ENCODE measurements around the gene OFD1. TPM values are rescaled to one million over a fixed set of nuclear protein-coding genes. Genes with fewer than 3 reads are reported as not detected.

OFD1 gene
- total and polyA plus RNA-seq, 2 donors (not counting 3 experiments of a cell fraction or from before 2014, with no cell fraction given), result 4.7 to 12.0 TPM

DNA sequence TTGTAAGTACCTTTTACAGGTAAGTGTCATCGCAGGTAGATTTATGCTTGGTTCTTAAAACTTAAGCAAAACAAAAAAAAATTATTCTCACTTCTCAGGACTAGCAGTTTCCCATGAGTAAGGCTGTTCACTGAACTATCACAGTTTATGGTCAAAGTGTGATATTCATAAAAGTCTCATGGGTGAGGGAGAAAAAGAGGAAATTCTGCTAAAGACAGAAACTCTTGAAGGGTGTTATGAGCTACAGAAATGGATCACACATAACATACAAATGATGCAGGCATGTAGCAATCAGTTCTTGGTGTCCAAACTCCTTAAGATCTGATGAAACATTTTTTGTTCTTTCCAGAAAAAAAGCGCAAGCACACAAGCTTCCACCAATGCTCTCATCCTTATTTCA lies 37.1 kb upstream of the OFD1 start:
- H3K9ac ChIP-seq (replicated peaks; ENCODE audit: extremely low read depth, insufficient read depth, low read length), result no peak overlapping the region
- H3K79me2 ChIP-seq (ENCODE audit: control insufficient read depth, insufficient read depth, low read length), result peaks cover 70% of the 10 kb centered on the region
- no TSS peak for BruUV-seq (replicated peaks)
- no peaks in the 10 kb centered on the region for H3K27me3 ChIP-seq (ENCODE audit: control insufficient read depth in 2 of 2, insufficient read depth in 2 of 2, low read length in 2 of 2)
- H4K20me1 ChIP-seq (replicated peaks; ENCODE audit: control insufficient read depth, extremely low read depth, insufficient read depth, low read length), result peaks cover 3% of the 10 kb centered on the region
- dilution Hi-C loops (cut with MboI; ENCODE audit: extremely low pct_ligation_motif_present, low sequenced_read_pairs) (no loop called here), intact Hi-C loops (cut with micrococcal nuclease) (no loop called here)
- DNase-seq (ENCODE audit: low read depth, low spot score) (no peak), FAIRE-seq (peak; percentile 70)
- no peaks in the 10 kb centered on the region for H3K9me1 ChIP-seq (replicated peaks; ENCODE audit: control insufficient read depth, extremely low read depth, insufficient read depth, low read length)
- H3K4me1 ChIP-seq (ENCODE audit: control insufficient read depth, extremely low read depth, insufficient read depth, low read length), result peaks cover 17% of the 10 kb centered on the region
- no peak overlapping the region for H2AFZ ChIP-seq (ENCODE audit: low read depth, low read length)
- no peaks in the 10 kb centered on the region for H3K36me3 ChIP-seq (ENCODE audit: control insufficient read depth in 2 of 2, extremely low read depth in 1 of 2, insufficient read depth in 2 of 2, low read length in 2 of 2)
- ChIA-PET POLR2A (no interaction called here), CTCF (no interaction called here)
- H3K4me2 ChIP-seq (ENCODE audit: insufficient read depth, low read length), result no peak overlapping the region
- TF ChIP-seq, protein P1, sequence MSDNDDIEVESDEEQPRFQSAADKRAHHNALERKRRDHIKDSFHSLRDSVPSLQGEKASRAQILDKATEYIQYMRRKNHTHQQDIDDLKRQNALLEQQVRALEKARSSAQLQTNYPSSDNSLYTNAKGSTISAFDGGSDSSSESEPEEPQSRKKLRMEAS (IDR thresholded peaks at IDR 0.05; ENCODE audit: insufficient read depth, insufficient read length), result no peak
- TF ChIP-seq MYC (IDR thresholded peaks at IDR 0.05; ENCODE audit: low read depth, low read length) (no peak), POLR2A (IDR thresholded peaks at IDR 0.05; ENCODE audit: low read depth, low read length) (no peak), EZH2 (IDR thresholded peaks at IDR 0.05; ENCODE audit: borderline replicate concordance, low read depth, low read length, severe bottlenecking) (no peak)
- TF ChIP-seq, protein P2, sequence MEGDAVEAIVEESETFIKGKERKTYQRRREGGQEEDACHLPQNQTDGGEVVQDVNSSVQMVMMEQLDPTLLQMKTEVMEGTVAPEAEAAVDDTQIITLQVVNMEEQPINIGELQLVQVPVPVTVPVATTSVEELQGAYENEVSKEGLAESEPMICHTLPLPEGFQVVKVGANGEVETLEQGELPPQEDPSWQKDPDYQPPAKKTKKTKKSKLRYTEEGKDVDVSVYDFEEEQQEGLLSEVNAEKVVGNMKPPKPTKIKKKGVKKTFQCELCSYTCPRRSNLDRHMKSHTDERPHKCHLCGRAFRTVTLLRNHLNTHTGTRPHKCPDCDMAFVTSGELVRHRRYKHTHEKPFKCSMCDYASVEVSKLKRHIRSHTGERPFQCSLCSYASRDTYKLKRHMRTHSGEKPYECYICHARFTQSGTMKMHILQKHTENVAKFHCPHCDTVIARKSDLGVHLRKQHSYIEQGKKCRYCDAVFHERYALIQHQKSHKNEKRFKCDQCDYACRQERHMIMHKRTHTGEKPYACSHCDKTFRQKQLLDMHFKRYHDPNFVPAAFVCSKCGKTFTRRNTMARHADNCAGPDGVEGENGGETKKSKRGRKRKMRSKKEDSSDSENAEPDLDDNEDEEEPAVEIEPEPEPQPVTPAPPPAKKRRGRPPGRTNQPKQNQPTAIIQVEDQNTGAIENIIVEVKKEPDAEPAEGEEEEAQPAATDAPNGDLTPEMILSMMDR (IDR thresholded peaks at IDR 0.05; ENCODE audit: extremely low read depth in 1 of 2, insufficient read depth in 1 of 2, low read depth in 1 of 2, low read length in 2 of 2), result no peak
- no peaks in the 10 kb centered on the region for H3K9me3 ChIP-seq (replicated peaks; ENCODE audit: control insufficient read depth, insufficient read depth, low read length)
- no peak overlapping the region for H3K4me3 ChIP-seq (replicated peaks in 1 of 3; ENCODE audit: insufficient read depth in 1 of 3, low read depth in 1 of 3, low read length in 3 of 3)
- no peak overlapping the region for H3K27ac ChIP-seq (ENCODE audit: insufficient read depth, low read depth, low read length)

DNA sequence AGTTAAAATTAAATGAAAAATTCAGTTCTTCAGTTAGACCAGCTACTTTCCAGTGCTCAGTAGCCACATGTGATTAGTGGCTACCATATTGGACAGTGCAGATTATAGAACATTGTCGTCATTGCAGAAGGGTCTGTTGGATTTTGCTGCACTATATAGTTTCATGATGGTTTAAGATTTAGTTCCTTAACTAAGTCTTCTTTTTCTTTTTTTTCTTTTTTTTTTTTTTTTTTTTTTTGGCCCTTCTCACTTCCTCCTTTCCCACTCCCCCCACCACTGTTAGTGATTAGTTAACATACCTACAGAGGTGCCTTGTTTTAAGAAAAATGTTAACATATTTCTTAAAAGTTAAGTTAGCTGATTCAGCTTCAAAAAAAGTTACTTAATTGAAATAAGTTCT lies 36.6 kb upstream of the OFD1 start:
- H3K9me3 ChIP-seq (replicated peaks; ENCODE audit: control insufficient read depth, insufficient read depth, low read length), result no peaks in the 10 kb centered on the region
- no peaks in the 10 kb centered on the region for H3K9me1 ChIP-seq (replicated peaks; ENCODE audit: control insufficient read depth, extremely low read depth, insufficient read depth, low read length)
- peaks cover 17% of the 10 kb centered on the region for H3K4me1 ChIP-seq (ENCODE audit: control insufficient read depth, extremely low read depth, insufficient read depth, low read length)
- no TSS peak for BruUV-seq (replicated peaks)
- no peak for DNase-seq (ENCODE audit: low read depth, low spot score)
- no peak for FAIRE-seq
- peaks cover 65% of the 10 kb centered on the region for H3K79me2 ChIP-seq (ENCODE audit: control insufficient read depth, insufficient read depth, low read length)
- H3K27me3 ChIP-seq (ENCODE audit: control insufficient read depth in 2 of 2, insufficient read depth in 2 of 2, low read length in 2 of 2), result no peaks in the 10 kb centered on the region
- intact Hi-C loops (cut with micrococcal nuclease), result no loop called here
- H3K4me3 ChIP-seq (replicated peaks in 1 of 3; ENCODE audit: insufficient read depth in 1 of 3, low read depth in 1 of 3, low read length in 3 of 3), result no peak overlapping the region
- no peak overlapping the region for H2AFZ ChIP-seq (ENCODE audit: low read depth, low read length)
- dilution Hi-C loops (cut with MboI; ENCODE audit: extremely low pct_ligation_motif_present, low sequenced_read_pairs), result no loop called here
- ChIA-PET CTCF (no interaction called here), POLR2A (no interaction called here)
- H3K4me2 ChIP-seq (ENCODE audit: insufficient read depth, low read length), result no peak overlapping the region
- H4K20me1 ChIP-seq (replicated peaks; ENCODE audit: control insufficient read depth, extremely low read depth, insufficient read depth, low read length), result peaks cover 3% of the 10 kb centered on the region
- TF ChIP-seq GATA2 (IDR thresholded peaks at IDR 0.05; ENCODE audit: insufficient read depth, insufficient read length, low read depth, low read length) (no peak), FOS (IDR thresholded peaks at IDR 0.05; ENCODE audit: borderline replicate concordance, insufficient read depth, low read length) (no peak), POLR2AphosphoS5 (IDR thresholded peaks at IDR 0.05; ENCODE audit: insufficient read depth, low read depth, low read length) (no peak), JUN (IDR thresholded peaks at IDR 0.05; ENCODE audit: borderline replicate concordance, insufficient read depth, insufficient read length, low read depth) (no peak), MYC (IDR thresholded peaks at IDR 0.05; ENCODE audit: low read depth, low read length) (no peak), POLR2A (IDR thresholded peaks at IDR 0.05; ENCODE audit: low read depth, low read length) (no peak), EZH2 (IDR thresholded peaks at IDR 0.05; ENCODE audit: borderline replicate concordance, low read depth, low read length, severe bottlenecking) (no peak)
- TF ChIP-seq, protein P2 (IDR thresholded peaks at IDR 0.05; ENCODE audit: extremely low read depth in 1 of 2, insufficient read depth in 1 of 2, low read depth in 1 of 2, low read length in 2 of 2), result no peak
- TF ChIP-seq, protein P1 (IDR thresholded peaks at IDR 0.05; ENCODE audit: insufficient read depth, insufficient read length), result no peak
- H3K36me3 ChIP-seq (ENCODE audit: control insufficient read depth in 2 of 2, extremely low read depth in 1 of 2, insufficient read depth in 2 of 2, low read length in 2 of 2), result no peaks in the 10 kb centered on the region
- H3K27ac ChIP-seq (ENCODE audit: insufficient read depth, low read depth, low read length), result no peak overlapping the region
- H3K9ac ChIP-seq (replicated peaks; ENCODE audit: extremely low read depth, insufficient read depth, low read length), result no peak overlapping the region
